CD8-positive, alpha-beta memory T cell (primary cell): ENCODE results near the gene FLRT2. TPM values are rescaled to one million over a fixed set of nuclear protein-coding genes. Genes with fewer than 3 reads are reported as not detected.

Experiments used
- CTCF ChIA-PET: fragments of 350-600 bp; sonication (Branson Sonifier 250); formaldehyde crosslinking; loops from one replicate; lab custom pipeline; 2021; ENCODE audit warnings: antibody characterized with exemption; lab: Charles Lee
- POLR2A ChIA-PET: fragments of 350-600 bp; sonication (Branson Sonifier 250); formaldehyde crosslinking; loops from one replicate; lab custom pipeline; 2021; ENCODE audit warnings: antibody characterized with exemption; lab: Charles Lee
- DNase-seq, 5 donors: peaks; one replicate each; pipeline versions ENCODE4 v3.0.0 to v3.0.0-alpha.2; 2020 to 2022; ENCODE audit warnings: mixed read lengths in 1 of 5
- H3K27ac ChIP-seq: one replicate; pipeline ENCODE4 v1.7.0; 2013; ENCODE audit warnings: low read depth, mild to moderate bottlenecking, low read length, moderate library complexity
- H3K27me3 ChIP-seq: 2 replicates; pipeline ENCODE4 v1.7.0; 2013; ENCODE audit warnings: low read length, mild to moderate bottlenecking; ENCODE audit not compliant: insufficient read depth, poor library complexity, severe bottlenecking
- H3K36me3 ChIP-seq: 2 replicates; pipeline ENCODE4 v1.7.0; 2013; ENCODE audit warnings: mild to moderate bottlenecking, low read length, moderate library complexity; ENCODE audit not compliant: insufficient read depth
- H3K4me1 ChIP-seq: 2 replicates; pipeline ENCODE4 v1.7.0; 2013; ENCODE audit warnings: mild to moderate bottlenecking, low read length, moderate library complexity; ENCODE audit not compliant: insufficient read depth
- H3K4me3 ChIP-seq: 2 replicates; pipeline ENCODE4 v1.7.0; 2013; ENCODE audit warnings: mild to moderate bottlenecking, low read length
- H3K9me3 ChIP-seq: 2 replicates; pipeline ENCODE4 v1.7.0; 2013; ENCODE audit warnings: mild to moderate bottlenecking, low read length
- H3K27ac Mint-ChIP-seq, 8 donors: one replicate each; pipeline ENCODE4 v1.8.0; 2020 to 2021; ENCODE audit warnings: mixed read lengths in 8 of 8, mild to moderate bottlenecking in 6 of 8, inconsistent platforms in 3 of 8, moderate library complexity in 3 of 8
- H3K27me3 Mint-ChIP-seq, 2 donors: one replicate each; pipeline ENCODE4 v1.8.0; 2020 to 2021; ENCODE audit warnings: mixed read lengths in 2 of 2, mild to moderate bottlenecking in 1 of 2, moderate library complexity in 1 of 2
- H3K36me3 Mint-ChIP-seq, 3 donors: one replicate each; pipeline ENCODE4 v1.8.0; 2020 to 2021; ENCODE audit warnings: mixed read lengths in 3 of 3, inconsistent platforms in 1 of 3, mild to moderate bottlenecking in 1 of 3
- H3K4me1 Mint-ChIP-seq, 3 donors: one replicate each; pipeline ENCODE4 v1.8.0; 2020 to 2021; ENCODE audit warnings: mixed read lengths in 3 of 3, inconsistent platforms in 1 of 3, mild to moderate bottlenecking in 1 of 3
- H3K4me3 Mint-ChIP-seq, 7 donors: one replicate each; pipeline ENCODE4 v1.8.0; 2020 to 2021; ENCODE audit warnings: mixed read lengths in 7 of 7, mild to moderate bottlenecking in 6 of 7, moderate library complexity in 4 of 7, inconsistent platforms in 2 of 7
- H3K9me3 Mint-ChIP-seq, 5 donors: one replicate each; pipeline ENCODE4 v1.8.0; 2020 to 2022; ENCODE audit warnings: mixed read lengths in 5 of 5, mild to moderate bottlenecking in 3 of 5, moderate library complexity in 2 of 5, inconsistent platforms in 1 of 5
- polyA plus RNA-seq: library from polyadenylated mRNA; unstranded; fragments of 300-500 nt; fragmentation: Illumina TruSeq; gene quantifications from one replicate; pipeline ENCODE4 v1.2.3, GENCODE V29; 2021
- total RNA-seq, 2 experiments: library from RNA; stranded (reverse); gene quantifications; one replicate each; pipeline ENCODE4 v1.2.3, GENCODE V29; 2021

Gene FLRT2
- total and polyA plus RNA-seq, 3 experiments from 2014 or later, result not detected

GRCh38 chr14:85622986-85623685 lies 93.2 kb downstream of the FLRT2 start:
- Histone ChIP-seq H3K36me3 (no peaks in the 10 kb centered on the region), H3K4me3 (no peak overlapping the region), H3K4me1 (no peaks in the 10 kb centered on the region), H3K27ac (no peak overlapping the region), H3K27me3 (no peaks in the 10 kb centered on the region), H3K9me3 (no peaks in the 10 kb centered on the region)
- CTCF ChIA-PET, result no interaction called here
- POLR2A ChIA-PET, result no interaction called here
- no peak for DNase-seq
- Mint-ChIP-seq H3K27me3 (peaks cover 0 to 3% of the 10 kb centered on the region in 2 donors), H3K4me3 (no peak overlapping the region), H3K4me1 (no peaks in the 10 kb centered on the region), H3K36me3 (no peaks in the 10 kb centered on the region), H3K9me3 (peaks cover 0 to 8% (median 2%) of the 10 kb centered on the region in 5 donors), H3K27ac (no peak overlapping the region)

GRCh38 chr14:85625925-85626585 lies 96.1 kb downstream of the FLRT2 start:
- H3K36me3 Mint-ChIP-seq, result no peaks in the 10 kb centered on the region
- H3K27ac Mint-ChIP-seq, result no peak overlapping the region
- Histone ChIP-seq H3K27me3 (no peaks in the 10 kb centered on the region), H3K36me3 (no peaks in the 10 kb centered on the region), H3K27ac (no peak overlapping the region), H3K9me3 (no peaks in the 10 kb centered on the region), H3K4me1 (no peaks in the 10 kb centered on the region), H3K4me3 (no peak overlapping the region)
- POLR2A ChIA-PET, result no interaction called here
- no peaks in the 10 kb centered on the region for H3K4me1 Mint-ChIP-seq
- peaks cover 0 to 4% (median 2%) of the 10 kb centered on the region in 5 donors for H3K9me3 Mint-ChIP-seq
- H3K27me3 Mint-ChIP-seq, result peaks cover 0 to 1% of the 10 kb centered on the region in 2 donors
- no peak for DNase-seq
- CTCF ChIA-PET, result no interaction called here
- no peak overlapping the region for H3K4me3 Mint-ChIP-seq

DNA sequence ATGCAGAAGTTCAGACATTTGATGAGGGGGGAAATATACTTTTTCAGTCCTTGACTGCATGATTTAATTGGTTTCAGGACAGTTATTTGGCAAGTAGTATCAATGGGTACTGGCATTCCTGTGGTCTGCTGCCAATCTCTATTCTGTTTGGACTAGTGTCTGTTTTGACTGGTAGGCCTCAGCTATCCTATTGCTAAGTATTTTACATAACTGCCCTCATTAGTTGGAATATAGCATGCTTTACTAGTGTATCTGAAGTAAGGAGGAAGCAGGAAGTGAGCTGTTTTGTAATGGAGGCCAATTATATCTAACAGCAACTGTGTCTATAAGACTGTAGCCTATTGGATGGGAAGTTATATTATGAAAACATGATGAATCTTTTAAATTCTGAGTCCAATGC lies 104.3 kb downstream of the FLRT2 start:
- H3K9me3 ChIP-seq, result no peaks in the 10 kb centered on the region
- Mint-ChIP-seq H3K4me3 (no peak overlapping the region), H3K27ac (no peak overlapping the region), H3K9me3 (peaks cover 0 to 3% (median 2%) of the 10 kb centered on the region in 5 donors), H3K36me3 (no peaks in the 10 kb centered on the region), H3K27me3 (no peaks in the 10 kb centered on the region), H3K4me1 (no peaks in the 10 kb centered on the region)
- H3K4me3 ChIP-seq, result no peak overlapping the region
- CTCF ChIA-PET, result no interaction called here
- no peak overlapping the region for H3K27ac ChIP-seq
- POLR2A ChIA-PET, result no interaction called here
- no peaks in the 10 kb centered on the region for H3K4me1 ChIP-seq
- H3K27me3 ChIP-seq, result no peaks in the 10 kb centered on the region
- no peak for DNase-seq
- H3K36me3 ChIP-seq, result no peaks in the 10 kb centered on the region

DNA sequence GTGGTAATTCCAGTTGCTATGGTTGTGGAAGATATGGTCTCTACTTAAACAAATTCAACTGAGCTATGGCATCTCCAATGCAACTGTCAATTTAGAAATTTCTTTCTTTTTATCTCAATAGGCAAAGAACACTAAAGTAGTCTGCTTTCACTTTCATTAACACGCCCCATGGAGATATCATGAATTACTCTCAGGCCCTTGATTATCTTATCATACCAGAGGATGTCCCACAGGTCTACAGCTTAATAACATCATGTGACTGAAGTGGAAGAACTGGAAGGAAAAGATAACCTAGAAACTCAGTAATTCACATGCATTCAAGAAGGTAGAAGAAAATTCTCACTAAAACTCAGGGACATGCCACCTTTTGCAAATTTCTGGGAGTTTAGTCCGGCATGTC lies 114.3 kb downstream of the FLRT2 start:
- Mint-ChIP-seq H3K27ac (no peak overlapping the region), H3K9me3 (peaks cover 0 to 9% (median 0%) of the 10 kb centered on the region in 5 donors), H3K4me1 (no peaks in the 10 kb centered on the region), H3K36me3 (no peaks in the 10 kb centered on the region), H3K4me3 (no peak overlapping the region), H3K27me3 (no peaks in the 10 kb centered on the region)
- Histone ChIP-seq H3K9me3 (no peaks in the 10 kb centered on the region), H3K36me3 (no peaks in the 10 kb centered on the region), H3K27ac (no peak overlapping the region), H3K4me3 (no peak overlapping the region), H3K4me1 (no peaks in the 10 kb centered on the region), H3K27me3 (no peaks in the 10 kb centered on the region)
- POLR2A ChIA-PET, result no interaction called here
- CTCF ChIA-PET, result no interaction called here
- no peak for DNase-seq

- ChIA-PET POLR2A (no interaction called here), CTCF (no interaction called here)
- Histone ChIP-seq H3K27me3 (no peaks in the 10 kb centered on the region), H3K27ac (no peak overlapping the region), H3K9me3 (no peaks in the 10 kb centered on the region), H3K4me3 (no peak overlapping the region), H3K36me3 (no peaks in the 10 kb centered on the region), H3K4me1 (no peaks in the 10 kb centered on the region)
- Mint-ChIP-seq H3K27me3 (no peaks in the 10 kb centered on the region), H3K36me3 (no peaks in the 10 kb centered on the region), H3K4me3 (no peak overlapping the region), H3K4me1 (no peaks in the 10 kb centered on the region), H3K27ac (no peak overlapping the region), H3K9me3 (peaks cover 0 to 5% (median 3%) of the 10 kb centered on the region in 5 donors)
- no peak for DNase-seq
These were observed 123.1 kb downstream of the FLRT2 start for GRCh38 chr14:85653029-85653428.

- Histone ChIP-seq H3K4me1 (no peaks in the 10 kb centered on the region), H3K36me3 (no peaks in the 10 kb centered on the region), H3K27me3 (no peaks in the 10 kb centered on the region), H3K4me3 (no peak overlapping the region), H3K27ac (no peak overlapping the region), H3K9me3 (no peaks in the 10 kb centered on the region)
- CTCF ChIA-PET, result no interaction called here
- DNase-seq, result no peak
- Mint-ChIP-seq H3K9me3 (peaks cover 1 to 5% (median 3%) of the 10 kb centered on the region in 5 donors), H3K4me1 (no peaks in the 10 kb centered on the region), H3K27ac (no peak overlapping the region), H3K4me3 (no peak overlapping the region), H3K27me3 (no peaks in the 10 kb centered on the region), H3K36me3 (no peaks in the 10 kb centered on the region)
- POLR2A ChIA-PET, result no interaction called here
These were observed 130.4 kb downstream of the FLRT2 start for GRCh38 chr14:85660243-85660922.

DNA sequence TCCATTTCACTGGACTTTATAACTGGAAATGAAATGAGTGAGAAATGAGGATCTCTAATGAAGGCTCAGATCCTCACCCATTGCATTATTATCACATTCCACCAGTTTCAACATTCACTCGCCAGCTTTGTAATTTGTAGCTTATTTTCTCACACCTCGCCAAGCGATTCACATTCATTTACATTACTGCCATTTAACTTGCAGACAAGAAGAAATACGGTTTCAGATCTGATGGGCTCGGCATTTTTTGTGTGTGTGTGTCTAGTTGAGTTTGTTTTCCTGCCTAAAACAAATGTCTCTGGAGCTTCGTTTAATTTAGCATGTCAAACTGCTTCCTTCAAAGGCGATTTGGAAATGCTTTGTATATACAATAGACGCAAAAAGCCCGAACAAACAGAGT lies 132.2 kb downstream of the FLRT2 start:
- Histone ChIP-seq H3K36me3 (no peaks in the 10 kb centered on the region), H3K27ac (no peak overlapping the region), H3K4me3 (no peak overlapping the region), H3K9me3 (no peaks in the 10 kb centered on the region), H3K4me1 (no peaks in the 10 kb centered on the region), H3K27me3 (no peaks in the 10 kb centered on the region)
- Mint-ChIP-seq H3K4me3 (no peak overlapping the region), H3K9me3 (peaks cover 1 to 7% (median 3%) of the 10 kb centered on the region in 5 donors), H3K27me3 (no peaks in the 10 kb centered on the region), H3K27ac (no peak overlapping the region), H3K4me1 (no peaks in the 10 kb centered on the region), H3K36me3 (no peaks in the 10 kb centered on the region)
- DNase-seq, result no peak
- ChIA-PET CTCF (no interaction called here), POLR2A (no interaction called here)

GRCh38 chr14:85663256-85663655 lies 133.3 kb downstream of the FLRT2 start:
- no peaks in the 10 kb centered on the region for H3K27me3 ChIP-seq
- Mint-ChIP-seq H3K4me1 (no peaks in the 10 kb centered on the region), H3K36me3 (no peaks in the 10 kb centered on the region)

More at GRCh38 chr14:85663256-85663655, 133.3 kb downstream of the FLRT2 start:
- Mint-ChIP-seq H3K9me3 (peaks cover 1 to 7% (median 3%) of the 10 kb centered on the region in 5 donors), H3K27me3 (no peaks in the 10 kb centered on the region), H3K27ac (no peak overlapping the region), H3K4me3 (no peak overlapping the region)
- no peaks in the 10 kb centered on the region for H3K4me1 ChIP-seq
- H3K4me3 ChIP-seq, result no peak overlapping the region
- H3K9me3 ChIP-seq, result no peaks in the 10 kb centered on the region
- H3K27ac ChIP-seq, result no peak overlapping the region
- DNase-seq, result no peak
- CTCF ChIA-PET, result no interaction called here
- POLR2A ChIA-PET, result interaction anchor here (0.6 kb wide), 1 partner anchor 10 kb away, joined by 3 read pairs; no protein-coding TSS in a partner anchor
- H3K36me3 ChIP-seq, result no peaks in the 10 kb centered on the region
